H1 (cell line): ENCODE data around the gene CFAP107. TPM values are rescaled to one million over a fixed set of nuclear protein-coding genes. Genes with fewer than 3 reads are reported as not detected.

ENCODE experiments used
- CTCF ChIA-PET: fragments of 300-600 bp; sonication (Branson Sonifier 250); formaldehyde crosslinking; loops from one replicate; lab custom pipeline; 2021; ENCODE audit not compliant: partially characterized antibody; lab: Charles Lee
- POLR2A ChIA-PET: fragments of 300-600 bp; sonication (Branson Sonifier 250); formaldehyde crosslinking; loops from one replicate; lab custom pipeline; 2021; ENCODE audit warnings: inconsistent platforms; ENCODE audit not compliant: partially characterized antibody; lab: Charles Lee
- DNase-seq, 2 experiments: peaks; one replicate each; pipeline versions ENCODE4 v3.0.0 to v3.0.0-alpha.2; 2010 to 2022; ENCODE audit warnings: low spot score in 2 of 2, low read depth in 1 of 2, mixed read lengths in 1 of 2
- FAIRE-seq: peaks from 2 replicates; lab custom pipeline; 2011; peaks lifted over from hg19 to GRCh38; lab: Jason Lieb, UNC
- H2AFZ ChIP-seq: 2 replicates; pipeline ENCODE4 v1.8.1; 2012; ENCODE audit warnings: low read length, inconsistent platforms
- H2AK5ac ChIP-seq: 2 replicates; pipeline ENCODE4 v1.6.1; 2013; ENCODE audit warnings: low read depth, low read length
- H2BK120ac ChIP-seq: replicated peaks from 2 replicates; pipeline ENCODE3; 2013; ENCODE audit warnings: low read depth, low read length, inconsistent platforms
- H2BK12ac ChIP-seq: 2 replicates; pipeline ENCODE4 v1.6.1; 2013; ENCODE audit warnings: low read depth, low read length
- H2BK15ac ChIP-seq: 2 replicates; pipeline ENCODE4 v1.6.1; 2013; ENCODE audit warnings: low read length
- H2BK20ac ChIP-seq: 2 replicates; pipeline ENCODE4 v1.6.1; 2013; ENCODE audit warnings: low read length
- H2BK5ac ChIP-seq: 2 replicates; pipeline ENCODE4 v1.6.1; 2013; ENCODE audit warnings: low read depth, low read length
- H3K14ac ChIP-seq: 2 replicates; pipeline ENCODE4 v1.6.1; 2013; ENCODE audit warnings: inconsistent platforms; ENCODE audit not compliant: insufficient read length
- H3K18ac ChIP-seq: 2 replicates; pipeline ENCODE4 v1.6.1; 2013; ENCODE audit warnings: low read length; ENCODE audit errors: extremely low read depth
- H3K23ac ChIP-seq: 2 replicates; pipeline ENCODE4 v1.6.1; 2013; ENCODE audit warnings: inconsistent platforms; ENCODE audit not compliant: insufficient read length
- H3K23me2 ChIP-seq: 2 replicates; pipeline ENCODE4 v1.6.1; 2013; ENCODE audit warnings: low read depth, low read length
- H3K27ac ChIP-seq: 2 replicates; pipeline ENCODE4 v1.6.1; 2011; ENCODE audit warnings: low read depth, low read length, inconsistent platforms
- H3K27me3 ChIP-seq, 4 experiments: replicated peaks in 1 of 4; 1 replicate in 1 of 4; 2 replicates in 3 of 4; pipeline versions ENCODE4 v1.6.1 to v1.8.1; 2011 to 2013; ENCODE audit warnings: low read length in 3 of 4, mild to moderate bottlenecking in 3 of 4, inconsistent platforms in 2 of 4, mixed read lengths in 2 of 4, moderate library complexity in 1 of 4; ENCODE audit not compliant: control insufficient read depth in 3 of 4, insufficient read depth in 3 of 4; ENCODE audit errors: extremely low read depth in 1 of 4
- H3K36me3 ChIP-seq, 4 experiments: 2 replicates each; pipeline versions ENCODE4 v1.6.1 to v1.8.1; 2011 to 2013; ENCODE audit warnings: mild to moderate bottlenecking in 4 of 4, low read length in 3 of 4, moderate library complexity in 2 of 4, control low read depth in 1 of 4, inconsistent platforms in 1 of 4; ENCODE audit not compliant: insufficient read depth in 4 of 4, control insufficient read depth in 2 of 4
- H3K4ac ChIP-seq: replicated peaks from 2 replicates; pipeline ENCODE3; 2013; ENCODE audit warnings: low read length, low read depth, mixed read lengths, inconsistent platforms; ENCODE audit not compliant: insufficient read length
- H3K4me1 ChIP-seq, 4 experiments: replicated peaks in 1 of 4; 1 replicate in 1 of 4; 2 replicates in 3 of 4; pipeline versions ENCODE4 v1.6.1 to v1.8.1; 2011 to 2013; ENCODE audit warnings: low read length in 3 of 4, inconsistent platforms in 2 of 4, mixed read lengths in 1 of 4; ENCODE audit not compliant: insufficient read depth in 4 of 4, control insufficient read depth in 3 of 4
- H3K4me2 ChIP-seq, 2 experiments: 2 replicates each; pipeline versions ENCODE4 v1.6.1 to v1.8.1; 2011 to 2013; ENCODE audit warnings: low read depth in 2 of 2, low read length in 2 of 2, control low read depth in 1 of 2, inconsistent platforms in 1 of 2, mild to moderate bottlenecking in 1 of 2; ENCODE audit not compliant: insufficient read depth in 1 of 2
- H3K4me3 ChIP-seq, 4 experiments: fragments of 200-600, 300-600 bp in 1 of 4; sonication (generic), shearing (Covaris generic), sonication (Bioruptor Twin) in 1 of 4; 2 replicates each; pipeline versions ENCODE4 v1.5.1 to v1.8.1; 2011 to 2016; ENCODE audit warnings: low read length in 4 of 4, low read depth in 3 of 4, control low read depth in 2 of 4, inconsistent platforms in 2 of 4, mild to moderate bottlenecking in 2 of 4, mixed read lengths in 1 of 4, moderate library complexity in 1 of 4; ENCODE audit not compliant: insufficient read depth in 2 of 4; ENCODE audit errors: extremely low read depth in 1 of 4
- H3K56ac ChIP-seq: replicated peaks from 2 replicates; pipeline ENCODE3; 2013; ENCODE audit warnings: low read depth, mild to moderate bottlenecking, mixed read lengths, low read length, inconsistent platforms; ENCODE audit not compliant: insufficient read length
- H3K79me1 ChIP-seq: 2 replicates; pipeline ENCODE4 v1.6.1; 2013; ENCODE audit warnings: low read depth, low read length, control low read depth
- H3K79me2 ChIP-seq, 2 experiments: 2 replicates each; pipeline versions ENCODE4 v1.6.1 to v1.8.1; 2012 to 2013; ENCODE audit warnings: low read length in 2 of 2, mild to moderate bottlenecking in 2 of 2, inconsistent platforms in 1 of 2; ENCODE audit not compliant: insufficient read depth in 2 of 2, control insufficient read depth in 1 of 2
- H3K9ac ChIP-seq, 4 experiments: replicated peaks in 1 of 4; 1 replicate in 1 of 4; 2 replicates in 3 of 4; pipeline versions ENCODE4 v1.6.1 to v1.8.1; 2011 to 2013; ENCODE audit warnings: low read depth in 3 of 4, low read length in 3 of 4, control low read depth in 2 of 4, mild to moderate bottlenecking in 2 of 4, moderate library complexity in 2 of 4, inconsistent platforms in 1 of 4; ENCODE audit errors: extremely low read depth in 1 of 4
- H3K9me3 ChIP-seq, 2 experiments: 2 replicates each; pipeline versions ENCODE4 v1.6.1 to v1.8.1; 2012 to 2013; ENCODE audit warnings: mild to moderate bottlenecking in 2 of 2, moderate library complexity in 2 of 2, control low read depth in 1 of 2, inconsistent platforms in 1 of 2, low read depth in 1 of 2, low read length in 1 of 2, mixed read lengths in 1 of 2; ENCODE audit not compliant: insufficient read depth in 2 of 2
- H4K20me1 ChIP-seq, 2 experiments: replicated peaks in 1 of 2; 2 replicates each; pipeline versions ENCODE3 to v1.8.1; 2011 to 2013; ENCODE audit warnings: inconsistent platforms in 2 of 2, low read length in 2 of 2, mild to moderate bottlenecking in 1 of 2; ENCODE audit not compliant: insufficient read depth in 2 of 2, control insufficient read depth in 1 of 2
- H4K5ac ChIP-seq: 2 replicates; pipeline ENCODE4 v1.6.1; 2013; ENCODE audit warnings: low read length, low read depth, mixed read lengths, inconsistent platforms; ENCODE audit not compliant: insufficient read length
- H4K8ac ChIP-seq: 2 replicates; pipeline ENCODE4 v1.8.0; 2013; ENCODE audit warnings: mild to moderate bottlenecking, moderate library complexity, low read length, inconsistent platforms; ENCODE audit not compliant: insufficient read depth; ENCODE audit errors: extremely low read depth
- H4K91ac ChIP-seq: replicated peaks from 2 replicates; pipeline ENCODE3; 2013; ENCODE audit warnings: low read length, mixed read lengths, inconsistent platforms; ENCODE audit not compliant: insufficient read length
- BRCA1 ChIP-seq: IDR thresholded peaks from 2 replicates; pipeline ENCODE4 v1.6.1; 2012; ENCODE audit warnings: low read depth, low read length, improper control_type of control experiment
- CBX5 ChIP-seq: fragments of 300-800, 300-1000 bp; sonication (generic); IDR thresholded peaks from 2 replicates; pipeline ENCODE4 v1.7.1; 2016; ENCODE audit warnings: antibody characterized with exemption, low read length, low read depth
- CBX8 ChIP-seq: fragments of 300-800, 300-1000 bp; sonication (generic); IDR thresholded peaks from 2 replicates; pipeline ENCODE4 v1.7.1; 2016; ENCODE audit warnings: low read depth, low read length, borderline replicate concordance
- CHD1 ChIP-seq: IDR thresholded peaks from 2 replicates; pipeline ENCODE4 v1.6.1; 2012; ENCODE audit warnings: low read depth, low read length, improper control_type of control experiment
- MAFK ChIP-seq: IDR thresholded peaks from 2 replicates; pipeline ENCODE4 v1.6.1; 2012; ENCODE audit warnings: low read depth, mild to moderate bottlenecking, improper control_type of control experiment, low read length
- MAX ChIP-seq: IDR thresholded peaks from 2 replicates; pipeline ENCODE4 v1.6.1; 2012; ENCODE audit warnings: inconsistent platforms
- SP1 ChIP-seq: IDR thresholded peaks from 2 replicates; pipeline ENCODE4 v1.6.1; 2011; ENCODE audit warnings: low read depth, low read length
- SP2 ChIP-seq: IDR thresholded peaks from 2 replicates; pipeline ENCODE4 v1.6.1; 2012; ENCODE audit warnings: mild to moderate bottlenecking, low read length, inconsistent platforms
- YY1 ChIP-seq: IDR thresholded peaks from 2 replicates; pipeline ENCODE4 v1.6.1; 2011; ENCODE audit warnings: low read depth, mild to moderate bottlenecking, low read length
- ZNF274 ChIP-seq: IDR thresholded peaks from 2 replicates; pipeline ENCODE4 v1.7.0; 2012; ENCODE audit warnings: low read length, borderline replicate concordance; ENCODE audit errors: extremely low read depth
- WGBS, 2 experiments: shearing (Covaris generic) in 1 of 2; methylation state at CpG; one replicate each; pipeline versions ENCODE4 v1.1.6 to v1.1.7; 2013 to 2015; ENCODE audit warnings: low lambda C conversion rate in 2 of 2, mixed read lengths in 2 of 2, inconsistent platforms in 1 of 2, low coverage in 1 of 2, missing lambda C conversion rate in 1 of 2; ENCODE audit not compliant: insufficient replicate concordance in 2 of 2, insufficient coverage in 1 of 2, insufficient read length in 1 of 2; ENCODE audit errors: extremely low coverage in 1 of 2, missing lambda C conversion rate in 1 of 2; 5-methylcytosine and 5-hydroxymethylcytosine counted together
- polyA plus RNA-seq, 7 experiments: library from polyadenylated mRNA; depleted of rRNA in 3 of 7; stranded (reverse) in 5 of 7; unstranded in 2 of 7; fragments of >200 nt in 5 of 7; fragments of 200-250 nt in 2 of 7; gene quantifications; 1 replicate in 5 of 7; 2 replicates in 1 of 7; 4 replicates in 1 of 7; pipeline versions ENCODE4 v1.2.1 to v1.2.3, GENCODE V29; 2011 to 2013; ENCODE audit warnings: missing spikeins in 2 of 7, mixed read lengths in 2 of 7
- total RNA-seq: library from RNA; stranded (reverse); fragmentation: NEBNext Ultra II Directional; extraction: Animal tissue kit (Norgen Biotek cat#: 25700); gene quantifications from 2 replicates; pipeline ENCODE4 v1.2.1, GENCODE V29; 2021

Gene CFAP107
- total and polyA plus RNA-seq, 2 of the 8 experiments (the other 6 are each of a cell fraction or from before 2014, with no cell fraction given): 0.23 TPM; not detected in 1

- Histone ChIP-seq H2AFZ (no peak overlapping the region), H3K36me3 (no peaks in the 10 kb centered on the region; a peak in 1 of 8 replicates), H3K9ac (no peak overlapping the region), H2BK12ac (no peak overlapping the region), H3K4me3 (no peak overlapping the region), H3K79me2 (no peaks in the 10 kb centered on the region), H2BK5ac (no peak overlapping the region), H4K20me1 (no peaks in the 10 kb centered on the region), H3K4me2 (no peak overlapping the region), H2BK15ac (no peak overlapping the region), H3K23me2 (no peaks in the 10 kb centered on the region; the same call in 1 of the 2 replicates), H4K91ac (no peak overlapping the region), H4K5ac (no peak overlapping the region), H3K56ac (no peak overlapping the region), H3K4ac (no peak overlapping the region), H3K27ac (no peak overlapping the region), H3K9me3 (no peaks in the 10 kb centered on the region), H3K4me1 (no peaks in the 10 kb centered on the region), H3K18ac (no peak overlapping the region), H3K14ac (no peak overlapping the region), H2BK120ac (no peak overlapping the region), H3K79me1 (no peaks in the 10 kb centered on the region), H2AK5ac (no peak overlapping the region), H3K27me3 (no peaks in the 10 kb centered on the region), H4K8ac (no peak overlapping the region; the same call in 1 of the 2 replicates), H3K23ac (no peak overlapping the region), H2BK20ac (no peak overlapping the region)
- ChIA-PET CTCF (interaction anchor here (1.4 to 2.4 kb wide), 2 partner anchors 9 to 431 kb away, joined by 3 to 7 read pairs; no protein-coding TSS in a partner anchor), POLR2A (no interaction called here)
- no peak for DNase-seq
- TF ChIP-seq CBX5 (no peak), MAFK (no peak), SP2 (no peak), ZNF274 (no peak), BRCA1 (no peak), MAX (no peak), CBX8 (no peak), SP1 (no peak), YY1 (no peak), CHD1 (no peak)
- WGBS, 2 experiments: 86% methylated on average over 7 of the region's 7 CpGs; no CpG with 5 or more reads in 1 of the 2 experiments
- FAIRE-seq: no peak
Observed at GRCh38 chr1:12769976-12770505, 24.0 kb downstream of the CFAP107 start.
